Measurements from ENCODE around the gene COL21A1.

DNA sequence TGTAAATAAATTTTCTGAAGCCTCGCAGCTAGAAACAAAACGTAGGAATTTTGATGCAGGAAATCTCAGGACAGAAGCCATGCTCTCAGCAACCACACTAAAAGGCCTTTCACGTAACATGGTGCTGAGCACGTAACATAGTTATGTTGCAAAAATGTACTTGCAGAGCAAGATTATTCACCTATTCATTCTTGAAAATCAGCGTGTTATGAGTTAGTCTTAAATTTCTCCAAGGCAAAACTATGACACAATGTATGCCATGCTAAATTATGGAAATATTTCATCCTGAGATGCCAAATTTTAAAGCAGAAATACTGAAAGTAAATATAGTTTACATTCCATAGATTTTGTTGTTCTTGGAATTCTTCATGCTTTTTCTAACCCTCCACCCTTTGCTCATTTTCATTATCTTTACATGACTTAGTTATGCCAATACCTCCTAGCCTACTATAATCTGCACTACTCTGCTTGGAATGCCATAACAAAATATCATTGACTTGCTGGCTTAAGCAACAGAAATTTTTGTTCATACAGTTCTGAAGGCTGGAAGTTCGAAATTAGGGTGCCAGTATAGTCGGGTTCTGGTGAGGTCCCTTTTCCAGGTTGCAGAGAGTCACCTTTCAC, 192.2 kb downstream of the COL21A1 start:
- TF ChIP-seq, protein P1, sequence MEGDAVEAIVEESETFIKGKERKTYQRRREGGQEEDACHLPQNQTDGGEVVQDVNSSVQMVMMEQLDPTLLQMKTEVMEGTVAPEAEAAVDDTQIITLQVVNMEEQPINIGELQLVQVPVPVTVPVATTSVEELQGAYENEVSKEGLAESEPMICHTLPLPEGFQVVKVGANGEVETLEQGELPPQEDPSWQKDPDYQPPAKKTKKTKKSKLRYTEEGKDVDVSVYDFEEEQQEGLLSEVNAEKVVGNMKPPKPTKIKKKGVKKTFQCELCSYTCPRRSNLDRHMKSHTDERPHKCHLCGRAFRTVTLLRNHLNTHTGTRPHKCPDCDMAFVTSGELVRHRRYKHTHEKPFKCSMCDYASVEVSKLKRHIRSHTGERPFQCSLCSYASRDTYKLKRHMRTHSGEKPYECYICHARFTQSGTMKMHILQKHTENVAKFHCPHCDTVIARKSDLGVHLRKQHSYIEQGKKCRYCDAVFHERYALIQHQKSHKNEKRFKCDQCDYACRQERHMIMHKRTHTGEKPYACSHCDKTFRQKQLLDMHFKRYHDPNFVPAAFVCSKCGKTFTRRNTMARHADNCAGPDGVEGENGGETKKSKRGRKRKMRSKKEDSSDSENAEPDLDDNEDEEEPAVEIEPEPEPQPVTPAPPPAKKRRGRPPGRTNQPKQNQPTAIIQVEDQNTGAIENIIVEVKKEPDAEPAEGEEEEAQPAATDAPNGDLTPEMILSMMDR (conservative IDR thresholded peaks at IDR 0.05): no peak
- no peak for TF ChIP-seq ZFX (IDR thresholded peaks at IDR 0.05)

Data from C4-2B (cell line).